Left renal pelvis (tissue), 4 donors: Measurements from ENCODE around the gene EPHA4. TPM values are rescaled to one million over a fixed set of nuclear protein-coding genes. Genes with fewer than 3 reads are reported as not detected.

Source experiments
- DNase-seq, 4 donors: peaks; one replicate each; pipeline ENCODE4 v3.0.0-alpha.2; 2013; ENCODE audit warnings: low read depth in 4 of 4, low spot score in 3 of 4
- polyA plus RNA-seq, 4 donors: library from polyadenylated mRNA; unstranded; fragments of 120-200 nt; gene quantifications; one replicate each; pipeline ENCODE4 v1.2.1, GENCODE V29; 2013; ENCODE audit not compliant: insufficient read length in 4 of 4

EPHA4 gene
- polyA plus RNA-seq, 4 donors, result 26.5 to 63.8 (median 54.6) TPM

DNA sequence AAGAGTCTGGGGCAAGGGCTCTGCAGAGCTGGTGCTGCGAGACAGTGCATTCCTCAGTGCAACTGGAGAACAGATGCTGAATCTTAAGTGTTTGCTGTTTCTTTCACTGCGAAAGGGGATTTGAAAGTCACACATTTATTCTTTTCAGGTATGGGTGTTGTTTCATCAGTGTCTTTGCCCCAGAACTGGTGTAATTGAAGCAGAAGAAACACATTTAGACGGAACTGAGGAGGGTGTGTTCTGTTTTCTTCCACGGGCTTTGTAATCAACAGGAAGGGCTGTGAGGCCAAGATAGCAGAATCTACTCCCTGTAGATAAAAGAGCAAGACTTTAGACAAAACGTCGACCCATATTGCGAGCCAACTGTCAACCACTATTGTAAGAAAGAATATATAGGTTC lies 151.9 kb downstream of the EPHA4 start:
- no peak for DNase-seq

DNA sequence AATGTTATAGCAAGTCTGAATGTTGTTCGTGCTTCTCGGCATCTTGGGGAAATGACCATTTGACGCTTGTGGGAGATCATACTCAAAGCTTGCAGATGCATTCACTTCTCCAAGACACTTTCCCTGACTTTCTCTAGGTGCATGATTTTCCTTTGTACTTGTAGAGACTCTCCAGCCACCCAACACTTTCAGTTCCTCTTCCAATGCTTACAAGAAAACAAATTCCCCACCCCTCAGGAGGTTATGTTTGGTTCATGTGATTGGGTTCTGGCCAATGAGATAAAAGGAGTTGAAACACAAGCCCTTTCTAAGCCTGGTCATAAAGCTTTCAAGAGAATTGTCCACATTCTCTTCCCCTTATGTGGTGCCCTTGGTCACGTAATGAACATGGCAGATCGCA lies 156.3 kb downstream of the EPHA4 start:
- DNase-seq, result no peak

DNA sequence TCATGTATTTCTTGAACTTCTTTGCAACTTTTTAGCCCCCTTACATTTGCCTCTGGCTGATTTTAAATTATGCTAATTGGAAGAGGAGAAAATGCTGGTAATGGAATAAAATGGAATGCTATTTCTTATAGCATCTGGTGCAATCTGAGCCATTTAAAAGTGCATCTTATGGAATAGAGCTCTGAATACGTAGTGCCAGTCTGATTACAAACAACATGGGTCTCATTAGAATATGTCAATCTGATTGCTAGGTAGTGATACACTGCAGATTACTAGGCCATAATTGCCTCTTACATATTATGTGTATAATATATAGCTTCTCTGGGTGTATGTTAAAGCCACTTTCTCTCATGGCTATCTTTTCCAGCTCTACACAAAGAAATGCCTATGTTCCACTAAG lies 159.1 kb downstream of the EPHA4 start:
- DNase-seq, result no peak

- DNase-seq, result no peak
Measured at GRCh38 chr2:221410487-221410886, 161.6 kb downstream of the EPHA4 start.

GRCh38 chr2:221407765-221408164 lies 164.3 kb downstream of the EPHA4 start:
- no peak for DNase-seq

- DNase-seq, result no peak
Measured at GRCh38 chr2:221405521-221405920, 166.6 kb downstream of the EPHA4 start.

DNA sequence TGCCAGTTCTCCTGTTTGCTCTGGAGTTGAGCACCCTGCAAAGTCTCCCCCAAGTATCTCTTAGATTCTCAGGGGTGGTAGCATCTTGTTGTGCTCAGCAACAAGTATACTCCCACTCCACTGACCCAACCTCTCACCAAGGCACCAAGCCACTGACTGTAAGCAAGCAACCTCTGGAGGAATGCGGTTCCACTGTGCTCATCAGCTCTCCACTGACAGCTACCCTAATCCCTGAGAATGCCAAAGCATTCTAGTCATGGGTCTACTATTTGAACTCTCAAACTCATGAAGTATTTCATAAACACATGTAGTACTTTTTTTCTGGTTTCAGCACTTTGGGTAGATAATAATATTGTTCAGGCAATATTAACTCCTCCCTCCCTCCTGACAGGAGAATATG lies 170.0 kb downstream of the EPHA4 start:
- DNase-seq, result no peak

DNA sequence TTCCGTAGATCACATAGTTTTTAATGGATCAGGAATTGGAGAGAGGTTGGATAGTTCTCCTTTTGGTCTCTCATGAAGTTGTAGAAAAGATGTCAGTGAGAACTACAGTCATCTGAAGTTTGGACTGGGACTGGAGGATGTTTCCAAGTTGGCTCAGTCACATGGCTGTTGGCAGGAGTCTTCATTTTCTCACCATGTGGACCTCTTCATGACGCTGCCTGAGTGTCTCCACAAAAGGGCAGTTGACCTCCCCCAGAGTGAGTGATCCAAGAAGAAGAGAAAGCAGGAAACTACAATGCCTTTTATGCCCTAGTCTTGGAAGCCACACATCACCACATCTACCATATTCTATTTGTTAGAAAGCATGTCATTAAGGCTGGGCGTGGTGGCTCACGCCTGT lies 171.7 kb downstream of the EPHA4 start:
- DNase-seq, result no peak

DNA sequence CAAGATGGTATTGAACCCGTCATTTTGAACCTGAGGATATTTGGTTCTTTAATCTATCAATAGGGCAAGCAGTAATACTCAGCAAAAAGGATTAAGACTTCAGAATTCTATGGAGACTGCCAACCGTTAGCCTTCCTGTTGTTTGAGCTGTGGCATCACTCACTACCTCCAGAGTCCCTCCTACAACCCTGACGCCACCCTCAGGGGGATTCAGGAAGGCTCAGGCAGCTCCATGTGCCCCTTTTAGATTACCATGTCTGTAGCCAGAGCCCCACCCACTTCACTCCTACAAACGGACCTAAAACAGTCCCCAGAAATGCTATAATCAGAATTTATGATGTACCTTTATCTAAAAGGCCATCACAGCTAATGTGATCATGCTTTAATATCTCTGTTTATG lies 172.9 kb downstream of the EPHA4 start:
- DNase-seq, result no peak

GRCh38 chr2:221397187-221397586 lies 174.9 kb downstream of the EPHA4 start:
- no peak for DNase-seq

- no peak for DNase-seq
Measured at GRCh38 chr2:221392228-221392881, 179.7 kb downstream of the EPHA4 start.

DNA sequence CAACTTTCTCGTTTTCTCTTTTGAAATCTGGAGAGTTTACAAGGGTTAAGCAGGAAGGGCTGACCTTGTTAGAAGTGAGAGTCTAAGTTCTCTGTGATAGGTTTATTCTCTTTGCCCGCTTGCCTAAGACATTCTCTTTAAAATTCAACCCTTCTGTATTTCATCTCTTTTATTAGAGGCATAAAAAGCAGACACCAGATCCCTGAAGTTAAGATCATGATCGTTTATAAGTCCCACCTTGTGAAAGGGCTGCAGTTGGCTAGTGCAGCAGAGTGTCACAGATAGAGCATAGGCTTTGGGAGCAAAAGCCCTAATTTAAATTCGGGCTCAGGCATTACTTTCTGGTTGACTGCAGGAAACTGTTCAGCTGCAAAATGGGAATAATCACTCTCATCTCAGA lies 181.2 kb downstream of the EPHA4 start:
- DNase-seq, result no peak

DNA sequence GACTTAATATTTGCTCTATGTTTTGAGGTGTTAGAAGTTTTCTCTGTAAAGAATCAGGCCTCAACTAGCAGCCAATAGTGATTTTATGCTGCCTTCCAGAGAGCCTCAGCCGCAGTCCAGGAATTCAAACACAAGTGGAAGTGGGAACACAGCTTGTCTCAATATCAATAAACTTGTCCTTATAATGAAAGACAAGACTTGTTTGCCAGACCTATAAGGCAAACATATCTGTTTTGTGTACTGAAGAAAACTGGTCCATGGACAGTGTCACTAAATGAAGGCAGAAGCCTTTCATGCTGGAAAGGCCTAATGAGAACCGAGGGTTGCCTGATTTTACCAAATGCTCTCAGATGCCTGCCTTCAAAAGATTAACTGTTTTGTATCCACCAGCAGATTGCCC lies 182.2 kb downstream of the EPHA4 start:
- DNase-seq, result peak in 2 of 4 donors; percentile 15 to 16

DNA sequence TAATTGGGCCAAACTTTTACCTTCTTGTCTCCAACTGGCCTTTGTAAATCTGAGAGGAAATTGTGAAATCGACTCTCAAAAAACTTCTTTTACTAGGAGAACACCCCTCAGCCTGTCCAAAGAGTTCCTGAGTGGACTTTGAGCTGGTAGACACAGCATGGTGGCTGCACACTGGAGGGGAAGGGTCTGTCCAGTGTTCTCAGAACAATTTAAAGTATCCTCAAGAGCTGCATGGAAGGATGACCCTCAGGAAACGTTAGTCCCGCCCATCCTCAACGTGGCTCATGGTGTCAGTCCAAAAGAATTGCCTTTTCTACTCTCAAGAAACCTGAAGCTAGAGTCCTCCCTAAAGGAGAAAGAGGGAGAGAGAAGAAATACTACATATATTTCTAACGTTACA lies 182.7 kb downstream of the EPHA4 start:
- no peak for DNase-seq

GRCh38 chr2:221388891-221389290 lies 183.2 kb downstream of the EPHA4 start:
- no peak for DNase-seq

GRCh38 chr2:221385716-221386115 lies 186.4 kb downstream of the EPHA4 start:
- DNase-seq, result no peak

- no peak for DNase-seq
Measured at GRCh38 chr2:221381928-221382488, 190.1 kb downstream of the EPHA4 start.

- DNase-seq, result no peak
Measured at GRCh38 chr2:221380686-221381085, 191.4 kb downstream of the EPHA4 start.

DNA sequence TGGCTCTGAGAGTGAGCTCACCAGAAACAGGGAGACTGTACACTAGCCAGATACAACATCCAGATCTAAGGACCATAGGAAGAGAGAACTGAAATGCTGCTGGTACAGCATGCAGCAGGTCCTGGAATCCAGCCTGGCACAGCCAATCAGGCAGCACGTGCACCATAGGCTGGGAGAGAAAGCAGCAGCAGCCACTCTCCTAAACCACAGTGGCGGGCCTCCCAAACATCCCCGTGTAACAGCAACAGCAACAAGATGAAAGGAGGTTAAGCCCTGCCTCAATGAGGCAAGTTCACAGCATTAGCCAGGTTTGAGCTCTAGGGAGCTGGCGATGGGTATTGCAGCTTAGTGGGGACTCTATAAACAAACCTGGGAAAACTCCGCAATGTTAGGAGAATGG lies 192.0 kb downstream of the EPHA4 start:
- no peak for DNase-seq

DNA sequence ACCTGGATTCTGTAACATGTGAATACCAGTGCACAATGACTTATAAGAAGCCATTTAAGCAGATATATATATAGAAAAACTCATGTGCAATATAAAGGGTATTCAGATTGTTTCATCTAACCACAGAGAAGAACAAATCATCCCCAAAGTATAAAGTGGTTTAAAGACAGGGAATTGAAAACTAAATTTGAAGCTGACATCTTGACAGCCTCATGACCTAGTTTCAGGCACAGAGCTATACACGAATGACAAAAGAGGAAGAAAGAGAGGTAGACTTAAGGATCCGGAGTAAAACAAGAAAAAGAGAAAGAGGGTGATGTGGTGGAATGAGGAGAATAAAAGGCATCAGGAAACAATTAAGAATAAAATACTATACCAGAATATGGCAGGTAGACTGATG lies 194.5 kb downstream of the EPHA4 start:
- DNase-seq, result no peak

- no peak for DNase-seq
Measured at GRCh38 chr2:221377066-221377465, 195.0 kb downstream of the EPHA4 start.

DNA sequence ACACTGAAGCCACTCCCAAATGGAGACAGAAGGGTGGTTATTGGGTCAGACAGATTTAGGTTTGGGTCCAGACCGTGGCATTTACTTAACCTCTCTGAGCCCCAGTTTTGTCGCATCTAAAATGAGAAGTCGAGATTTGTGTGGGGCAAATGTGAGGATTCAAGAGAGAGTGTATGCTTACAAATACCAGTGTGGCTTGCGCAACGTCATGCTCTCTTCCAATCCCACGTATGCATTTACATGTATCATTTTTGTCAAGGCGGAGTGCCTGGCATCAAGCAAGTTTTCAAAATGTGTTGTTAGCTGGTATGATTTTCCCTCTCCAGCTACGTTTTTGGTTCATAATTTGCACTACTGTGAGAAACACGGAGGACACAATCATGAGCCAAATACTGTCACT lies 197.9 kb downstream of the EPHA4 start:
- DNase-seq, result no peak

- no peak for DNase-seq
Measured at GRCh38 chr2:221372907-221373306, 199.2 kb downstream of the EPHA4 start.
